GM18867 (cell line): ENCODE data around the gene ODAD4.
A peak's percentile ranks its signal among the peaks of the same experiment; 100 is the strongest.

Experiments
- ATAC-seq: cut with Tn5 transposase; IDR thresholded peaks from one replicate; pipeline ENCODE4 v1.9.1; 2021; ENCODE audit warnings: mild to moderate bottlenecking, moderate library complexity; ENCODE audit not compliant: unreplicated experiment

The ODAD4 gene

GRCh38 chr17:41967141-41967920 is 36.9 kb downstream of the ODAD4 start:
- ATAC-seq, result no peak

GRCh38 chr17:41967921-41968578 is 37.6 kb downstream of the ODAD4 start:
- no peak for ATAC-seq

DNA sequence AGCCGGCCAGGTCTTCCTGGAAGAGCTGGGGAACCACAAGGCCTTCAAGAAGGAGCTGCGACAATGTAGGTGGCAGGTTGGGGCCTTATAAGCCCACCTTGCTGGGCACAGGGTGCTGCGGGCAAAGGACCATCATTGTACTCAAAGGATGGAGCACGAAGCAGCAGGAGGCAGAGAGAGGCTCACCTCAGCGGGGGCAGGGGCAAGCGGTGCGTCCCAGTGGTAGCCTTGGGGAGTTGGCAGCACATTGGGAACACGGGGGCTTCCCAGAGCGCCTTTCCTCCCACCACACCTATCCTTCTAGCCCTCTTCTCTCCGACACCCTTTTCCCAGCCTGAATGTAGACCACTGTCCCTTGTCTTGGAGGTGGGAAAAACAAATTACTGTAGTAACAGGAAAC is 38.3 kb downstream of the ODAD4 start:
- ATAC-seq, result no peak

GRCh38 chr17:41970901-41971331 is 40.5 kb downstream of the ODAD4 start:
- no peak for ATAC-seq

DNA sequence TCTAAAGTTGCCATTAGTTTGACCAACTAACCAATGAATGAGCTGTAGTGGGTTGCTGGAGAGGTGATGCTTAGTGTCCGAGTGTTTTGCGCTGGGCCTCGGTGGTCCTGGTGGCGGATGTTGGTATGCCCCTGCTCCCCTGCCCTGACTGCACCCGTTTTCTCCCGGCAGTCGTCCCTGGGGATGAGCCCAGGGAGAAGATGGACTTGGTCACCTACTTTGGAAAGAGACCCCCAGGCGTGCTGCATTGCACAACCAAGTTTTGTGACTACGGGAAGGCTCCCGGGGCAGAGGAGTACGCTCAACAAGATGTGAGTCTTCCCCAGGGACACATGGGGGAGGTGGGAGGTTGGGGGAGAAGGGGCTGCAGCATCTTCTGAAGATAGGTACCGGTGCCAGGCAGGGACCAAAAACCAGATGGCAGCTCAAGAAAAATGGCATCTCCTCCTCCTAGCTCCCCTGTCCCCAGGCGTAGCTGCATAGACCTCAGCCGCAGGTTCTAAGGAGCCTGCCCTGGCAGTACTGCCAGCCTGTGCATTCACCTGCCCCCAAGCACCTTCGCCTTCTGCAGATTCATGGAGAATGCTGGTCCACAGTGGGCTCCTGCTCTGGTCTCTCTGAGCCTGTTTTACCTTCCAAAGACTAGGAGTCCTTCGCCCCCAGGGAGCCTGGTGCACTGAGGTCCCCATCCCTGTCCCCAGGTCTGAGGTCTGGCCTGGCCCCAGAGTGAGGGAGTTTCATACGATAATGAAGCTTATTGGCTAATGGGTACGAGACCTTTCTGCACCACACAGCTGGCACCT is 41.5 kb downstream of the ODAD4 start:
- no peak for ATAC-seq

DNA sequence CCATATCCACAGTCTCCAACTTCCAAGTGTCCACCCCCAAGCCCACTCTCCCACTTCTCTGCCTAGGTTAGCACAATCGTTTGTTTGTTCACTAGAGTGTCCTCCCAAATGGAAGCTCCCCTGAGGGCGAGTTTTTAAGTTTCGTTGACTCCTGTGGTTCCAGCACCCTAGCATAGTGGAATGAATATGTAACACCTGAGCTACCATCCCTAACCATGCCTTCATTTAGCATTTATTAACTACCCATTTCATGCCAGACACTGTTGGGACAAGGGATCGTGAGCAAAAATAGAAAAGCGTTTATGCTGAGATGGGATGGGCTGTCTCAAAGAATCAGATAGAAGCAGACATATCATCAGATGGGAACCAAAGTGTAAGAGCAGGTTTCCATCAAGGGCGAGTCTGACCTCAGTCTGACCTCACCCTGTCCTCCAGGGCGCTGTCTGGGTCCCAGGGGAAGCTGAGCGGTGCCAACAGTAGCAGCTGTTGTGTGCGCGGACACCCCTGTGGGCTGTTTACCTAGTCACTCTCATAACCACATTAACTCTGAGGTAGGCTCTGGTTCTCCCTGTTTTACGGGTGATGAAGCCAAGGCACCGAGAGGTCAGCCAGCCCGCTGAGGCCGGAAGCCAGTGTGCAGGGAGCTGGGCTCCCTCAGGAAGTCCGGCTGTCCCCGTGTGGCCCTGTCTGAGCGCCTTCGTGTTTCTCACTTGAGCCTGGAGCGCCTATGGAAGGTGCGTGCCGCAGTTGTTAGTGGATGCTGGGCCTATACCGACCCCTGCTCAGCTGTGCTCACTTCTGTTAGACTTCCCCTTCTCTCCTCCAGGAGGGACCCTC is 42.4 kb downstream of the ODAD4 start:
- peak; percentile 35 for ATAC-seq

- ATAC-seq, result no peak
Observed at GRCh38 chr17:41973408-41973811, 43.0 kb downstream of the ODAD4 start.

GRCh38 chr17:41974031-41974430 is 43.6 kb downstream of the ODAD4 start:
- ATAC-seq, result no peak

GRCh38 chr17:41974658-41975057 is 44.2 kb downstream of the ODAD4 start:
- ATAC-seq, result no peak

DNA sequence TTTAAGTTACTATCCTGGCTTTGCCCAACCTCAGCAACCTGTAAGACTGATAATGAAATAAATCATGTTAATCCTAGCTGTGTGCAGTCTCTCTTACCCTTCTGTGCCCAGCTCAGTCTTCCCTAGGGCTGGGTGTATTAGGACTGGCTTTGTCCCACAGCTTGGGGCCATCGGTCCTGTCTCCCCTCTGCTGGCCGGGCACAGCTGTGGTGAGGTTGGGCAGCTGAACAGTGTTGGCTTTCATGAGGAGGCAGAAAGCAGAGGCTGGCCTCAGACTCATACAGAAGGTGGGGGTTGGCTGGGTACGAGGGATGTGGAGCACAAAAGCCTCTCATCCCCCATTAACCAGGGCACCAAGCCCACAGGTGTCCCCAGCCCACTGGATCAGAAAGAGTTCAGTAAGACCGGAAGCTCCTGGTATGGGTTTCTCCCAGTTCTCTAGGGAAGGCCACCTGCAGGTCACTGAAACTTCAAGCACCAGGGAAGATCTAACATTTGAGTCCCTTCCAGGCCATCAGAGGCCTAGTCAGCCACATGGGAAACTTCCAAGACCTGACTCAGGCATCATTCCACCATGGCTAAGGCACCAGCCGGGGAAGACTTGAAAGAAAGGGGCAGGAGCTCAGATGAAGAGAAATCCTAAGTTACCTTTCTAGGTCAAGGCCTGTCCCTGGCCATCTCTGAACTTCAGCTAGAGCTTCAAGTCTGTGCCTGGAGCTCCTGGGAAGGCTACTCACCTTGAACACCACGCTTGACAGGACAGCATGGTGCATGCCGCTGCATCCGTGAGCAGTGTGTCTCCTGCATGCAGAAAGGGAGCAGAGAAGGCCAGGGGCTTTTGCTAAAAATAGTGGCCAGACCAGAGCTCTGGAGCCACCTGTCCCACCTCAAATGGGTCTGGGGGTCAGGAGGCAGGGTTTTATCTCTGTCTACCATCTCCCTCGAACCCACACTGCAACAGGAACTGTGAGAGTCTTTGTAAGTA is 45.0 kb downstream of the ODAD4 start:
- ATAC-seq, result no peak

DNA sequence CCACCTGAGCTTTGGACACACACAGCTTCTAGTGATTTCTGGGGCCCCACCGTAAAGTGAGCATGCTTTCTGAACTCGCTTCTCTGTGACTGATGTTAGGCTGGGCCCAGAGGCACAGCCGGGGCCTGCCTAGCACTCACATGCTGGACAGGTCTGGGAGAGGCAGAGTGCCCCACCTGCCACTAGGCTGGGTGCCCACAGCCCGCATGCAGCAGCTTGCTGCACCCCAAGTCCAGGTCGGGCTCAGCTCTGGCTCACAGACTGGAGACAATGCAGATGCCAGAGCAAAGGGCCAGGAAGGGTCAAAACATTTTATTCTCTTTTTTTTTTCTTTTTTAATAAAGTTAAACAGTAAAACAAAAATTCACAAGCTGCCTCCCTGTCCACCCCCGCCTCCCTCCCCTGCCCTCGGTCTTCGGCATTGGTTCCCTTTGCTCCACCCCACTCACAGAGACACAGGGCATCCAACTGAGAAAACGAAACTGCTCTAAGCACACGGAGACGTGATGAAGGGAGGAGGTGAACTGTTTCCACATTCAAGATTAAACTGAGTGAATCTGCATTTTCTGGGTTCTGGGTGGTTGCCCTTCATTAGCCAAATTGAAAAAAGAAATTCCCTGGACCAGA is 45.8 kb downstream of the ODAD4 start:
- ATAC-seq, result no peak

DNA sequence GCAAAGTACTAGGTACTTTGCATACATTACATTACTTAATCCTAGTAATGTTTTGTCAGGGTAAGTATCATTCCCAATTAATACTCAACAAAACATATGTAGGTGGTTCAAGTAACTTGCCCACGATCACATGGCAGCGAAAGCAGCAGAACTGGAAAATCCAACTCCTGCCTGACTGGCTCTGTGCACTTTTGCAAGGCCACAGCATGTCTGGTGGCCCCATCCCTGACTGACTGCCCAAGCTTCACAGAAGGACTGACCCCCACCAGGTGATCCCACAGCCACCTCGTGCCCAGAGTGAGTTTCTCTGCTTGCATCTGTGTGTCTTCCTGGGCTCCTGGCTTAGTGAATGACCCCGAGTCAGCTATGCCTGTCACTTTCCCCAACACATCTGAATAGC is 47.6 kb downstream of the ODAD4 start:
- no peak for ATAC-seq

GRCh38 chr17:41982026-41982760 is 51.8 kb downstream of the ODAD4 start:
- no peak for ATAC-seq

DNA sequence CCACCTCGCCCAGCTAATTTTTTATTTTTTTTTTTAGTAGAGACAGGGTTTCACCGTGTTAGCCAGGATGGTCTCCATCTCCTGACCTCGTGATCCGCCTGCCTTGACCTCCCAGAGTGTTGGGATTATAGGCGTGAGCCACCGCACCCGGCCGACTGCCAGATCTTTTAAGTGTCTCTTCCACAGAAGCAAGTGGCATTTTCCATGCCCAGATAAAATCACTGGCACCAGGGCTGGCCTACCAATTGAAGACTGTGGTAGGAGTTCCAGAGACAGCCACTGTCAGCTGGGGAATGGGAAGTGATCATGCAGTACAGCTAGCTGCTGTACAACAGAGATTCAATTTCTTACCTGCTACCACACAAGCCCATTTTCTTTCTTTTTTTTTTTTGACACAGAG is 54.0 kb downstream of the ODAD4 start:
- ATAC-seq, result no peak

GRCh38 chr17:41985919-41986318 is 55.5 kb downstream of the ODAD4 start:
- no peak for ATAC-seq

- no peak for ATAC-seq
Observed at GRCh38 chr17:41986634-41987033, 56.2 kb downstream of the ODAD4 start.

DNA sequence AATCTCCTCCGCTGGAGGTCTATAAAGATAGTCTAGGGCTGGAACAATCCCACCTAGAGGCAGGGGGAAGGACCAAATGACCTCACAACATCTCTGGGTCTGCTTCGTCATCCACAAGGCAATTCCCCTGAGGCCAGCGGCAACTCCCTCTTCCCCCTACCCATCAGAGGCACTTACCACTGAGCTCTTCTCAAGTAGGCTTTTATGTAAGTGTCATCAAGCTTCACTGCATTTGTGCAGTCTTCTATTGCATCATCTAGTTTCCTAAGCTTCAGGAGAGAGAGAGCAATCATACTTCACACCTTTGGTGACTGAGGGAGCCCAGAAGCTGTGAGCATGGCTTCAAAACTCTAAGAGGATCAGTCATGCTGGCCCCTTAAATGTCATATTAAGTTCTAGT is 57.2 kb downstream of the ODAD4 start:
- no peak for ATAC-seq

DNA sequence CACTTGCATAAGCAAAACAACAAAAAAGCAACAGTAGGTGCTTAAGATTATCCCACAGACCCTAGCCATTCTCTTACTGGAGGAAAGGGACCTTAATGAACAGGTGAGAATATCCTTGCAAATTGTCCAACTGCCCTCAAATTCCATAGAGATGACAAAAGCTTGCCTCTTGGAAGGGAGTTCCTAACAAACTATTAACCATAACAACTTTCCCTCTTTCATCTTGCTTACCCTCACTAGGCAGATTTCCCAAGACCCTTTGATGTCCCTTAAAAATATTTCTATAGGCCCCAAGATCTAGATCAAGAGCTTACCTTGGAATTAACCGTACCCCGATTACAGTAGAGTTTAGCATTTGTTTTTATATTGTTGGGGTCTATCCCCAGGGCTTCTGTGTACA is 58.0 kb downstream of the ODAD4 start:
- no peak for ATAC-seq
